NK-92 (cell line): Measurements from ENCODE around the gene OSCP1.
"Not testable (repeated sequence)": the region's sequence is repeated elsewhere in the genome, so short reads cannot be mapped to it uniquely, and the experiment has no call there.

Experiments
- DNase-seq: peaks from one replicate; lab custom pipeline; 2025; ENCODE audit not compliant: unreplicated experiment; lab: John Stamatoyannopoulos, UW

Gene OSCP1, protein sequence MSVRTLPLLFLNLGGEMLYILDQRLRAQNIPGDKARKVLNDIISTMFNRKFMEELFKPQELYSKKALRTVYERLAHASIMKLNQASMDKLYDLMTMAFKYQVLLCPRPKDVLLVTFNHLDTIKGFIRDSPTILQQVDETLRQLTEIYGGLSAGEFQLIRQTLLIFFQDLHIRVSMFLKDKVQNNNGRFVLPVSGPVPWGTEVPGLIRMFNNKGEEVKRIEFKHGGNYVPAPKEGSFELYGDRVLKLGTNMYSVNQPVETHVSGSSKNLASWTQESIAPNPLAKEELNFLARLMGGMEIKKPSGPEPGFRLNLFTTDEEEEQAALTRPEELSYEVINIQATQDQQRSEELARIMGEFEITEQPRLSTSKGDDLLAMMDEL

DNA sequence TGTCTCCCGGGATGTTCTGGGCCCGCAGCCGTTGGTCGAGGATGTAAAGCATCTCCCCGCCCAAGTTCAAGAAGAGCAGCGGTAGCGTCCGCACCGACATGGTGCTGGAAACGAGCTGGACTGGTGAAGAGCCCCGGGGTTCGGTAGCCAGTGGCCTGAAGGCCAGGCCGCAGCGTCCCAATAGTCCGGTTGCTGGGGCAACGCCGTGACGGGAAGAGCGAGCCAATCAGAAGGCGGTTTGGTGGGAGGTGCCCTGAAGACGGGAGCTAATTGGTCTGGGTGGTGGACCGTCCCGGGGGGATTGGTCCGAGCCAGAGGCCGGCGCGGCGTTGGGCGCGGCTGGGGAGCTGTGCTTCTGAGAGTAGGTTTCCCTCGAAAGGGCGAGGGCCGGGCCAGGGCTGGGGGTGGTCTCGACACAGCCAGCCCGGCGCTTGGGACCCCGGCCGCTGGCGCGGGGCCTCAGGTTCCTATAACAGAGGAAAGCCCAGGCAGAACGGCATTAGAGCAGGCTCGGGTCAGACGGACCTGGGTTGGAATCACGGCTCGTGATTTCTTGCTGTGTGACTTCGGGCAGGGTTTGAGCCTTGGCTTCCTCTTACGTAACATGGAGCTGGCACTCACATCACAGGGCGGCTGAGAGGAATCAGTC, at the start of gene OSCP1:
Gene OSCP1, minus strand, starts transcription at position 182 of the 649 bp plus-strand sequence. Its CDS starts 82 bp downstream, at position 100.
- DNase-seq = no peak

DNA sequence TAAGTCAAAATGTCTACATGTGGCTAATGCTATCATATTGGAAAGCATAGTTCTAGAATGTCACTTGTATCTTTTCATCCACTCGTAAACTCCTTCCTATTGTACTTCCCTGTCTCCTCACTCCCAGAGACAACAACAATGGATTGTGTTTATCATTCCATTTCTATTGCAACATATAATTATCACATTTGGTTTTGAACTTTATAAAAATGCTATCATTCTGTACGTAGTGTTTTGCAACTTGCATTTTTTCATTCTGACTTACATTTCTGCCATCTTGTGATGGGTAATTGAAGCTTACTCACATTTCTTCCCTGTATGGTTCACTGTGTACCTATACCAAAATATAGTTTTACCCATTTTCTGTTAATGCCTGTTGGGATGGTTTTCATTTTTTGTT, 47.0 kb upstream of the OSCP1 start:
- DNase-seq = no peak

DNA sequence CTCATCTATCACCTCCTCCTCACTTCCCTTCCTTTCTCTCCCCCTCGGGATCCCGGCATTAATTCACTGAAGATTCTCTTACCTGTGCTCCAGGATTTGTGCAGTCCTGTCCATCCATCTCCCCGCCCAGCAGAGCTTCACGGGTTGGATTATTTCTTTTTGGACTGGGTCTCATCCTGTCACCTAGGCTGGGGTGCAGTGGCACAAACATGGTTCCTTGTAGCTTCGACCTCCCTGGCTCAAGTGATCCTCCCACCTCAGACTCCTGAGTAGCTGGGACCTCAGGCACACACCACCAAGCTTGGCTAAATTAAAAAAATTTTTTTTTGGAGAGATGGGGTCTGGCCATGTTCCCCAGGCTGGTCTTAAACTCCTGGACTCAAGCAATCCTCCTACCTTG, 44.7 kb upstream of the OSCP1 start:
- DNase-seq = no peak

DNA sequence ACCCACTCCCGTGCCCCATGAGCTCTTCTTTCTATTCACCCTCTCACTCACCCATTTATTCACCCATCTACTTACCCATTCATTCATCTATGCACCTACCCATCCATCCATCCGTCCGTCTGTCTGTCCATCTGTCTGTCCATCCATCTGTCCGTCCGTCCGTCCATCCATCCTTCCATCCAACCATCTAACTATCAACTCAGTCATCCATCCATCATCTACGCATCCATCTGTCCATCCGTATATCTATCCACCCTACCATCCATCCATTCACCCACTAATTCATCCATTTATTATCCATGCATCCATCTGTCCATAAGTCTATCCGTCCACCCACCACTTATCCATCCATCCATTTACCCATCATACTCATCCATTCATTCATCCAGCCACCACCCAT, 43.3 kb upstream of the OSCP1 start:
- DNase-seq = no peak

DNA sequence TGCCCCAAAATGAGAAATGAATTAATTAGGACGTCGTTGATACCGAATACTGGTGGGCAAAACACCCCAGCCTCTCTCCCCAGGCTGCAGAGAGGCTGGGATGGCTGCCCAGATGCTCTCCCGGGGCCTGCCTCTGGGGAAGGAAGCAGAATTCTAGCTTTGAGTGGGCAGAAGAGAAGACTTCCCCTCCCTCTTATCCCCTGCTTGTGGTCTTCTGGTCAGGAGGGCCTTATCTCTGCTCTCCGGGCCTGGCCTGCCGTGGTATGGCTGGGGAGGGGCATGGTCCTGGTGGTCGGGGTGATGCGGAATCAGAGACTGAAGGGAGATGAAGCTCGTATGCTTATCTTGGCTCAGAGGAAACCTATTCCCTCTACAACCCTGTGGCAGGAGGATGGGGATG, 42.2 kb upstream of the OSCP1 start:
- no peak for DNase-seq

DNA sequence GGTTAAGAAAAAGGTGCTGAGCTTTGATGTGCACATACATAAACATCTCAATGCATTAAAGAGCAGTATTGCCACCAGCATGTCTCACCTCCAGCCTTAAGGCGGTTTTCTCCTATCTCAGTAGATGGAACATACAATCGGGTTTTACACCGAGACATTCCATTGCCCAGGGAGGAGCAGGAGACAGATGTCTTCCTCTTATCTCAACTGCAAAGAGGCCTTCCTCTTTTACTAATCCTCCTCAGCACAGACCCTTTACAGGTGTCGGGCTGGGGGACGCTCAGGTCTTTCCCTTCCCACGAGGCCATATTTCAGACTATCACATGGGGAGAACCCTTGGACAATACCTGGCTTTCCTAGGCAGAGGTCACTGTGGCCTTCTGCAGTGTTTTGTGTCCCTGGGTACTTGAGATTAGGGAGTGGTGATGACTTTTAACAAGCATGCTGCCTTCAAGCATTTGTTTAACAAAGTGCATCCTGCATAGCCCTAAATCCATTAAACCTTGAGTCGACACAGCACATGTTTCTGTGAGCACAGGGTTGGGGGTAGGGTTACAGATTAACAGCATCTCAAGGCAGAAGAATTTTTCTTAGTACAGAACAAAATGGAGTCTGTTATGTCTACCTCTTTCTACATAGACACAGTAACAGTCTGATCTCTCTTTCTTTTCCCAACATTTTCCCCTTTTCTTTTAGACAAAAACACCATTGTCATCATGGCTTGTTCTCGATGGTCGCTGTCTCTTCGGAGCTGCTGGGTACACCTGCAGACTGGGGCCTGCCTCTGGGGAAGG, 39.2 kb upstream of the OSCP1 start:
- not testable (repeated sequence) for DNase-seq

DNA sequence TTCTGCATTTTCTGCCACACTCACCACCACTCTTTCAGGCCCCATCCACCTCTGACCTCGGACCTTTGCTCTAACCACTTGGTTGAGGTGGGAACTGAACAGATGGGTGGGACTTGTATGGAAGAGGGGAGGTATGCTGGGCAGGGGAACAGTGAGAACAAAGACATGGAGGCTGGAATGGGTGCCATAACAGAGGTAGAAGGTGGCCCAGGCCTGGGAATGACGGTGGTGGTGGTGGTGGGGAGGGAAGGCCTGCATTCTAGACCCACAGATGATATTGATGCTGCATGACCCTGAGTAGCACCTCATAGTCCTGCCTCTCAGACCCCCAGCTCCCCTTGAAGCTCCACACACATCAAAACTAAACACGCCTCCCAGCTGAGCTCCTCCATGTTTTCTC, 37.7 kb upstream of the OSCP1 start:
- no peak for DNase-seq

DNA sequence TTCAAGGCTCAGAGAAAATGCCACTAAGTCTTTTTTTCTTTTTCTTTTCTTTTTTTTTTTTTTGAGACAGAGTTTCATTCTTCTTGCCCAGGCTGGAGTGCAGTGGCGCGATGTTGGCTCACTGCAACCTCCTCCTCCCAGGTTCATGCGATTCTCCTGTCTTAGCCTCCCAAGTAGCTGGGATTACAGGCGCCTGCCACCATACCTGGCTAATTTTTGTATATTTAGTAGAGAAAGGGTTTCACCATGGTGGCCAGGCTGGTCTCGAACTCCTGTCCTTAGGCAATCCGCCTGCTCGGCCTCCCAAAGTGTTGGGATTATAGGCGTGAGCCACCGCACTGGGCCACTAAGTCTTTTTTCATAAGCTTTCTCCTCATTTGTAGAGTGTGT, 37.1 kb upstream of the OSCP1 start:
- DNase-seq = not testable (repeated sequence)

DNA sequence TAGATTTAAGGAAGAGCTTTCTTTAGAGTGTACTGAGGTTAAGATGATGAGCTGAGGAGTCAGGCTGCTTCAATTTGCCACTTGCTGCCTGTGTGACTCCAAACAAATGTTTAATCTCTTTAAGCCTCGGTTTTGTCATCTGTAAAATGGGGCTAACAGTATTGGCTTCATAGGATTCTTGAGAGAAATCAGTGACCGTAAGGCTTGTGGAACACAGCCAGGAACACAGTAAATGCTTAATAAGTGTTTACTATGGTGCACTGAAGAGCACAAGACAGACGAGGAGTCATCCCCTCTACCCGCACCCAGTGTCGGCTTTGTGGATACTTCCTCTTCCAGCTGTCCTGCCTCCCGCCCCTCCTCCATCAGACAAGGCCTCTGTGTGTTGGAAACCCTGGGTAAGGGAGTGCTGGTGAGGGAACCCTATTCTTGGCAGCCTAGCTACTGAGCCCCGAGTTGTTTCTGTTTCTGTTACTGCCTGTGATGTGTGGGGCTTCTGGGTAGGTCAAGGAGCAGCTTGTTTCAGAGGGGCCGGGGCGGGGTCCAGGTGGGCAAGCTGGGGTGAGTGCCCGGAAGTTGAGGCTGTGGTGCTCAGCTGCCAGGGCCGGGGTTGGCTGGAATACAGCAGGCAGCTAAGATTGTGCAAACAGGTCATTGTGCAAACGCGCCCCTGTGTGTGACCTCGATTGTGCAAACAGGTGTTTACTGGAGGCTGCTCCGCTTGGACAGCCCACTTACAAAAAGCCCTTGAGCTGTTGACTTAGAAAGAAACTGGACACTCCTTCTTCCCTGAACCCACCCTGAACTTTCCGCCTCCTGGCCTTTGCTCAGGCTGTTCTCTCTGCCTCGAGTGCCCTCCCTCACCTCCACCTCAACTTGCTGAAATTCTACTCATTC, 36.4 kb upstream of the OSCP1 start:
- no peak for DNase-seq

DNA sequence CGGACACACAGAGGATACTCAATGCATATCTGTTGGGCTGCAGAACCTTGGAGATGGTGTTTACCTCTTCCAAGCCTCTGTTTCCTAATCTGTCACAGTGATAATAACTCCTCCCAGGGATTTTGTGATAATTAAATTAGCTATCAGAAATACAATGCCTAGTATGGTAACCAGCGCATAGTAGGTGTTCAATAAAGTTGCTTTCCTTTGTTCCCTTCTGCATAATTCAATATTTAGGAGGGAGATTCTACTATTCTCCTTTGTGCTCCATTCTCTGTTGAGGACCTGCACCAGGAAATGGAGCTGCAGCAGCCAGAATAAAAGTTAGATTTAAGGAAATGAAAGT, 35.8 kb upstream of the OSCP1 start:
- DNase-seq = no peak

DNA sequence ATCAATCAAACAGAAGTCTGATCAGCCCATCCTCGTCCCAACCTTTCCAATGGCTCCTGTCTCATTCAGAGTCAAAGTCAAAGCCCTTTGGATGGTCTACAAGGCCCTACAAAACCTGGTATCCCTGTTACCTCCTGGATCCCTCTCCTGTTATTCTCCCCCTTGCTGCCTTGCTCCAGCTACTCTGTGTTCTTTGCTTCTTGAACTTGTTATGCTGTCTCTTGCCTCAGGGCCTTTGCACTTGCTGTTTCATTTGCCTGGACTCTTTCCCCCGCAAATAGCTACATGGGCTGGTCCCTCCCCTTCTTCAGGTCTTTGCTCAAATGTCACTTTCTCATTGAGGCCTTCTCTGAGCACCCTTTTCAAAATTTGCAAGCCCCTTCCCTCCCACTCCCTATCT, 33.8 kb upstream of the OSCP1 start:
- no peak for DNase-seq

DNA sequence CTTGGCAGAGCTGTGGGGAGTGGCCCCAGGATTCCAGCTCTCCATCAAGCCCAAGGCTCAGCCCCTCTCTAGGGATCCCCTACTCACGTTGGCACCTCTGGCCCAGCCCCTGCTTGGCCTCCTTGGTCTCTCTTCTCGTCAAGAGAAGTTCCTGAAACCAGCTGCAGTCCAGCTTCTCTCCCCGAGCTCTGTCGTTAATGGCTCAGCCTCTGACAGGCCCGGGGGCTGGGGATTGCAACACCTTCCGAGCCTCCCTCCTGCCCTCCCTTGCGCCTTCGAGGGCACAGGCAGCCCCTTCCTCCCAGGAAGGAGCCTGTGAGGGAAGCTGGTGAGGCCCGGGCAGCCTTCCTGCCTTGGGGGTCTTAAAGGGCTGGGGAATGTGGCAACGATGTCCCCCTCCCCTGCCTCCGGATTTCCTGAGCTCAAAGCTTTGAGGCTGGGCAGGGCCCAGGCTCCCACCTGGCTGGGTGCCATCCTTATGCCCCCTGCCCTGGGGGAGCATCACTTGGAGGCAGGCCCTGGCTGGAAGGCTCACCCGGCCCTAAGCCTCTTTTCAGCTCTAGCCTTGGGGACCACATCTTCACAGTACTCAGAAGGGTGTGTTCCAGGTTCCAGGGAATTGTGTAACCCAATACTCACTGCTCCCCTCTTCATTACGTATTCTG, 32.6 kb upstream of the OSCP1 start, which contains the start of gene CSF3R:
Gene CSF3R, minus strand, starts transcription at position 190 of the 665 bp plus-strand sequence. CDS start 3,417 bp downstream, outside the sequence.
- no peak for DNase-seq

DNA sequence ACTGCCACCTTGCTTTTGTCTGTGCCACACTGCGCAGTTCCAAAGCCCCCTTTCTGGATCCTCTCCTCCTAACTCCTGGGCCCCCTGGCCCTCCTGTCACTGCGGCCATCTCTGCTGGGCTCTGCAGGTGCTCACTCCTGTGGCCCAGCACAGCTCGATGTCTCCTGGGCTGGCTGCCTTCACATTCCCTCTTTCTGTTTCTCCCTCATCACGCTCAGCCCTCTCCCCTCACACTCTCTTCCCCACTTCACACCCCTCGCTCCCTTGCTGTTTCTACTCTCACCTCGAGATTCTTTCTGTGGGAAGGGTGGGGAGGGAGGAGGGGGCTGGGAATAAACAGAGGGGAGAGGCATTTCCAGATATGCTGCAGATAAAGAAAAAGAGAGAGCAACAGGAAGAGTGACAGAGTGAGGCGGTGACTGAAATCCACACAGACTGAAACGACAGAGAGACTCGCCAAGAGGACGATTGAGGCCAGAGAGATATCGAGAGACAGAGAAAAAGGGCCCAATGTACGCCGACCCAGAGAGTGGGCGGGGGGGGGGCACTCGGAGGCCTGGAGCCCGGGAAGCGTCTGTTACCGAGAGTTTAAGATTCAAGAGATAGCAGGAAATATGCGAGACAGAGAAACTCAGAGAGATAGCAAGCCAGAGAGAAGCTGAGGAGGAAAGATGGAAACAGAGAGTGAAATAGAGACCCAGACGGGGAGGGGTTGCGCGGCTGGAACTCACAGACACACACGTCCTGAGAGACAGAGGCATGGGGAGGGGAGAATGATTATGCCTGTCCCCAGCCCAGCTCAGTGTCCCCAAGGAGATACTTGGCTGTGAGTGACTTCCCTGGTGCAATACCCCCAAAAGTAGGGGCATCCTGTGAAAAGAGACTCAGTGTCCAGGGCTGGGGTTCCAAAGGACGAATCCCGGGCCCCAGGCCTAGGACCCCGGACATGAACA, 31.8 kb upstream of the OSCP1 start:
- no peak for DNase-seq

DNA sequence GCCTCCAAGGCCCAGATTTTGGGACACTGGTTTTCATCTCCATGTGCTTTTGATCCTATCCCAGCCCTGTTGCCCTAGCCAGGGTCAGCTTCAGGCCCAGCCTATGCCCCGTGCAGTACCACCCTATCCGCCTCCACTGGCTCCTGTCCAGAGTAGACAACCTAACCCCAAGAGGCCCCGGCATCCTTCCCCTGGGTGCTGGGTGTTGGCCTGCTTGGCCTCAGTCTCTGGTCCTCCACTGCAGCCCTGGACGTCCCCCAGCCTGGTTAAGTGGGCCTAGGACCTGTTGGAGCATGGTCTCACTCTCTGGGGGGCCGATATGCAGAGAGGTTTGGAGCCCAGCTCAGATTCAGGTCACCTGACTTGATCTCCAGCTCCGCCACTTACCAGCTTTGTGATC, 30.8 kb upstream of the OSCP1 start:
- no peak for DNase-seq

DNA sequence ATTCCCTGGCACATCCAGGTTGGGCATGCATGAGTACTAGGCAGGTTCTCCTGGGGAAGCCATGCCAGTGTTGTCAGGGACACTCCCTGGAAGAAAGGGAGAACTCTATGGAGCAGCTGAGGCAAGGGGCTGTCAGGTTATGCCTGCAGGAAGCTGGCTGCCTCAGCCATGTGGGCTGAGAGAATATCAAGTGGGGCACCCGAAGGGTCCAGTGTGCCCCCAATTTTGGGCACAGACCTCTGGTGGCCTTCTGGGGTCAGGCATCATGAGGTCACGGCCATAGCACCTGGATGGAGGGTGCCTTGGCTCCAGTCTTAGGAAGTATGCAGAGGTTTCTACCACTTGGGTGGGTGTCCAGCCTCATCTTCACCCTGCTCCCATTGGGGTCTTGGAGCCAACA, 29.9 kb upstream of the OSCP1 start:
- DNase-seq = no peak

DNA sequence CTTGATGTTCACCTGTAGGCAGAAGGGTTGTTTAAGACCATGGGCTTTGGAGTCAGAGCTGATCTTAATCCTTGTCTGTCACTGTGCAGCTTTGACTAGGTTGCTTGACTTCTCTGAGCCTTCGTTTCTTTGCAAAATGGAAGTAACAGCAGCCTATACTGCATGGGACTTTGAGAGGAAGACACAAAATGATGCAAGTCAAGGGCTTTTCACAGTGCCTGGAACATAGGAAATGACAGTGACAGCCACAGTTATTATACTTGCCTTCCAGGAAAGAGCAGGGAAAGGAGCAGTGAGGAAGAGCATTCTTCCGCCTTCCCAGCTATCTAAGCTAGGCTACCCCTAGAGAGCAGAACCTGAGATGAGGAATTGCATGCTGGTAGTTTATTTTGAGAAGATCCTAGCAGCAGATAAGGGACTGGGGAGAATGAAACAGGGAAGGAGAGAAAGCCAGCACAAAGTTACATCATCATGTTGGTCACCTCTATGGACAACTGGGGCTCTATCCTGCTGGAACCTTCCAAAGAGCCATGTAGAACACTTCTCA, 29.3 kb upstream of the OSCP1 start:
- no peak for DNase-seq

DNA sequence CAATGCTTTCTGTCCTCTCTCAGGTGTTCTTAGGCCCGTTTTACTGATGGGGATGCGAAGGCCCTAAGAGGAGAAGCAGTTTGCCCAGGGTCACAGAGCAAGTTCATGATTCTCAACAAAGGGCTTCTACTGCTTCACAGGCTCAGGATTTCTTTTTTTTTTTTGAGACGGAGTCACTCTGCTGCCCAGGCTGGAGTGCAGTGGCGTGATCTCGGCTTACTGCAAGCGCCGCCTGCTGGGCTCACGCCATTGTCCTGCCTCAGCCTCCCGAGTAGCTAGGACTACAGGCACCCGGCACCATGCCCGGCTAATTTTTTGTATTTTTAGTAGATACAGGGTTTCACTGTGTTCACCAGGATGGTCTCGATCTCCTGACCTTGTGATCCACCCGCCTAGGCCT, 27.4 kb upstream of the OSCP1 start:
- DNase-seq = not testable (repeated sequence)

DNA sequence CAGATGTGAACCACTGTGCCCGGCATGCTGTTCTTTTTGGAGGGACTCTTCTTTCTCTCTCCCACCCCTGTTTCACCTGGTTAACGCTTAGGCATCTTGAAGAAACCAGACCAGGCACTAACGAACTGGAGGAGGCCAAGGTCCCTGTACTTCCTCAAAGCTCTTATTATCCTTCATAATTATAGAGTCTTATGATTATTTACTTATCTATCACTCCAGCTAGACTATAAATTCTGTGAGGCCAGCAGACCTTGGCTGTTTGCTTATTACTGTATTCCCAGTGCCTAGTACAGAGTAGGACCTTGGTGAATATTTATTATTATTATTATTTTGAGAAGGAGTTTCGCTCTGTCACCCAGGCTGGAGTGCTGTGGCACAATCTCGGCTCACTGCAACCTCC, 26.7 kb upstream of the OSCP1 start:
- no peak for DNase-seq
